Measurements from ENCODE around the gene PTPRM. TPM values are rescaled to one million over a fixed set of nuclear protein-coding genes. Genes with fewer than 3 reads are reported as not detected.

The PTPRM gene
- total and polyA plus RNA-seq, 2 of the 4 experiments (the other 2 are of a cell fraction), result 28.3 to 51.2 TPM

DNA sequence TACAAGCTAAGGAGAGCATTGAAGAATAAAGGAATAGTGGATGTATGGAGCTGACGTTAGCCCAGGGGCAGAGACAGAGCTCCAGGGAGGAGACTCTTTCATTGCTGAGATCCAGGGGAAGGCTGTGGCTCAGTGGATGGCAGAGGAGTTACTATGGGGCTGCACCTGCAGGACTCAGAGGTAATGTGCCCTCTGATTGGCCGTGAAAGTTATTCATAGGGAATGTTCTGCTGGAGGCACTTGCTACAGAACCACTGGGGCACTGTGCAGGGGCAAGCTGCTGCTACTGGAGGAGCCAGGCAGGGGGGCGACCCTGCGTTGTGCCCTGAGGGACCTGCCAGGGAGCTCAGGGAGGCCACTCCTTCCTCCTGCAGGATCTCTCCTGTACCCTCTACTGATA is 199.2 kb downstream of the PTPRM start:
- H2BK120ac ChIP-seq (ENCODE audit: low read depth, low read length), result no peak overlapping the region
- H3K4me2 ChIP-seq (ENCODE audit: low read depth, low read length), result no peak overlapping the region
- H3K9ac ChIP-seq (ENCODE audit: low read depth, low read length), result no peak overlapping the region
- no peak overlapping the region for H3K4me3 ChIP-seq (ENCODE audit: insufficient read depth, low read depth, low read length)
- dilution Hi-C loops (cut with HindIII; ENCODE audit: low sequenced_read_pairs, unreplicated experiment) (no loop called here), in situ Hi-C loops (cut with MboI; ENCODE audit: low sequenced_read_pairs) (no loop called here), intact Hi-C loops (cut with micrococcal nuclease) (no loop called here)
- H4K8ac ChIP-seq (ENCODE audit: low read depth in 2 of 2, low read length in 2 of 2), result no peak overlapping the region
- ATAC-seq (ENCODE audit: low read depth) (no peak), DNase-seq (no peak)
- H2BK15ac ChIP-seq (ENCODE audit: low read depth, low read length), result no peak overlapping the region
- H3K36me3 ChIP-seq (ENCODE audit: control insufficient read depth, insufficient read depth, low read length), result no peaks in the 10 kb centered on the region
- H3K9me3 ChIP-seq (ENCODE audit: control insufficient read depth, insufficient read depth, low read length), result no peaks in the 10 kb centered on the region
- peaks cover 2% of the 10 kb centered on the region; the same call in 1 of the 2 replicates for H3K9me1 ChIP-seq (ENCODE audit: insufficient read depth, low read length)
- H3K27ac ChIP-seq (ENCODE audit: insufficient read depth, low read length), result no peak overlapping the region
- H4K91ac ChIP-seq (ENCODE audit: insufficient read depth, low read depth, low read length), result no peak overlapping the region
- no peak overlapping the region for H2BK20ac ChIP-seq (ENCODE audit: low read depth, low read length)
- H2AK5ac ChIP-seq (ENCODE audit: low read depth, low read length), result no peak overlapping the region
- H3K4me1 ChIP-seq (ENCODE audit: control insufficient read depth, insufficient read depth, low read length), result peaks cover 1% of the 10 kb centered on the region; the same call in 1 of the 2 replicates
- no peak overlapping the region for H2AFZ ChIP-seq (replicated peaks; ENCODE audit: low read length, poor library complexity)
- no peak overlapping the region for H3K14ac ChIP-seq (replicated peaks; ENCODE audit: low read depth, low read length)
- no TSS peak for BruUV-seq (replicated peaks)
- 83% methylated on average over 1 of the region's 4 CpGs; no CpG with 5 or more reads in 1 of the 2 experiments for WGBS, 2 experiments (ENCODE audit: extremely low coverage in 2 of 2, insufficient read length in 1 of 2)
- ChIA-PET POLR2A (ENCODE audit: unreplicated experiment) (no interaction called here), CTCF (no interaction called here)
- no peaks in the 10 kb centered on the region for H3K27me3 ChIP-seq (ENCODE audit: control insufficient read depth, insufficient read depth, low read length)
- H2BK5ac ChIP-seq (ENCODE audit: low read depth, low read length, poor library complexity, severe bottlenecking), result no peak overlapping the region
- no peak overlapping the region for H3K56ac ChIP-seq (ENCODE audit: extremely low read depth, insufficient read depth, low read length)
- peaks cover 3% of the 10 kb centered on the region; the same call in 1 of the 2 replicates for H4K20me1 ChIP-seq (ENCODE audit: insufficient read depth, low read length)
- no peak overlapping the region for H4K5ac ChIP-seq (ENCODE audit: low read depth, low read length)
- no peak overlapping the region for H3K23ac ChIP-seq (ENCODE audit: low read depth, low read length)
- H3K79me1 ChIP-seq (ENCODE audit: low read depth in 1 of 2, low read length in 2 of 2), result peaks cover 6 to 7% of the 10 kb centered on the region in 2 experiments
- no peak overlapping the region for H3K18ac ChIP-seq (ENCODE audit: low read depth, low read length)
- TF ChIP-seq, protein P1, sequence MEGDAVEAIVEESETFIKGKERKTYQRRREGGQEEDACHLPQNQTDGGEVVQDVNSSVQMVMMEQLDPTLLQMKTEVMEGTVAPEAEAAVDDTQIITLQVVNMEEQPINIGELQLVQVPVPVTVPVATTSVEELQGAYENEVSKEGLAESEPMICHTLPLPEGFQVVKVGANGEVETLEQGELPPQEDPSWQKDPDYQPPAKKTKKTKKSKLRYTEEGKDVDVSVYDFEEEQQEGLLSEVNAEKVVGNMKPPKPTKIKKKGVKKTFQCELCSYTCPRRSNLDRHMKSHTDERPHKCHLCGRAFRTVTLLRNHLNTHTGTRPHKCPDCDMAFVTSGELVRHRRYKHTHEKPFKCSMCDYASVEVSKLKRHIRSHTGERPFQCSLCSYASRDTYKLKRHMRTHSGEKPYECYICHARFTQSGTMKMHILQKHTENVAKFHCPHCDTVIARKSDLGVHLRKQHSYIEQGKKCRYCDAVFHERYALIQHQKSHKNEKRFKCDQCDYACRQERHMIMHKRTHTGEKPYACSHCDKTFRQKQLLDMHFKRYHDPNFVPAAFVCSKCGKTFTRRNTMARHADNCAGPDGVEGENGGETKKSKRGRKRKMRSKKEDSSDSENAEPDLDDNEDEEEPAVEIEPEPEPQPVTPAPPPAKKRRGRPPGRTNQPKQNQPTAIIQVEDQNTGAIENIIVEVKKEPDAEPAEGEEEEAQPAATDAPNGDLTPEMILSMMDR (conservative IDR thresholded peaks at IDR 0.05; ENCODE audit: low read depth, low read length), result no peak
- TF ChIP-seq RFX5 (IDR thresholded peaks at IDR 0.05; ENCODE audit: low read depth, low read length) (no peak), RAD21 (IDR thresholded peaks at IDR 0.05; ENCODE audit: low read length) (no peak), SMC3 (IDR thresholded peaks at IDR 0.05; ENCODE audit: low read depth, low read length) (no peak), MXI1 (IDR thresholded peaks at IDR 0.05; ENCODE audit: borderline replicate concordance, low read depth, low read length) (no peak), RCOR1 (IDR thresholded peaks at IDR 0.05; ENCODE audit: insufficient replicate concordance, low read length) (no peak), CHD1 (IDR thresholded peaks at IDR 0.05; ENCODE audit: low read depth, low read length) (no peak), CEBPB (IDR thresholded peaks at IDR 0.05; ENCODE audit: low read depth, low read length) (no peak), MAFK (IDR thresholded peaks at IDR 0.05; ENCODE audit: low read depth, low read length) (no peak), MAZ (IDR thresholded peaks at IDR 0.05; ENCODE audit: borderline replicate concordance, low read depth, low read length) (no peak), BHLHE40 (IDR thresholded peaks at IDR 0.05; ENCODE audit: low read depth, low read length) (no peak), NFE2L2 (IDR thresholded peaks at IDR 0.05; ENCODE audit: low read depth, low read length) (no peak), POLR2A (IDR thresholded peaks at IDR 0.05; ENCODE audit: low read depth, low read length) (no peak), FOS (IDR thresholded peaks at IDR 0.05; ENCODE audit: low read depth, low read length) (no peak)
- TF ChIP-seq, protein P2, sequence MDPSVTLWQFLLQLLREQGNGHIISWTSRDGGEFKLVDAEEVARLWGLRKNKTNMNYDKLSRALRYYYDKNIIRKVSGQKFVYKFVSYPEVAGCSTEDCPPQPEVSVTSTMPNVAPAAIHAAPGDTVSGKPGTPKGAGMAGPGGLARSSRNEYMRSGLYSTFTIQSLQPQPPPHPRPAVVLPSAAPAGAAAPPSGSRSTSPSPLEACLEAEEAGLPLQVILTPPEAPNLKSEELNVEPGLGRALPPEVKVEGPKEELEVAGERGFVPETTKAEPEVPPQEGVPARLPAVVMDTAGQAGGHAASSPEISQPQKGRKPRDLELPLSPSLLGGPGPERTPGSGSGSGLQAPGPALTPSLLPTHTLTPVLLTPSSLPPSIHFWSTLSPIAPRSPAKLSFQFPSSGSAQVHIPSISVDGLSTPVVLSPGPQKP (IDR thresholded peaks at IDR 0.05; ENCODE audit: borderline replicate concordance, low read depth, low read length), result no peak
- TF ChIP-seq, protein P3, sequence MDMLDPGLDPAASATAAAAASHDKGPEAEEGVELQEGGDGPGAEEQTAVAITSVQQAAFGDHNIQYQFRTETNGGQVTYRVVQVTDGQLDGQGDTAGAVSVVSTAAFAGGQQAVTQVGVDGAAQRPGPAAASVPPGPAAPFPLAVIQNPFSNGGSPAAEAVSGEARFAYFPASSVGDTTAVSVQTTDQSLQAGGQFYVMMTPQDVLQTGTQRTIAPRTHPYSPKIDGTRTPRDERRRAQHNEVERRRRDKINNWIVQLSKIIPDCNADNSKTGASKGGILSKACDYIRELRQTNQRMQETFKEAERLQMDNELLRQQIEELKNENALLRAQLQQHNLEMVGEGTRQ (IDR thresholded peaks at IDR 0.05; ENCODE audit: low read depth, low read length), result no peak
- H2AK9ac ChIP-seq (replicated peaks; ENCODE audit: low read depth, low read length, poor library complexity), result no peak overlapping the region
- no peak overlapping the region for H3K4ac ChIP-seq (ENCODE audit: low read depth, low read length)
